NB4 (cell line): ENCODE measurements around the gene TMEM109.

Experiments used
- CTCF ChIP-seq: IDR thresholded peaks from one replicate; pipeline ENCODE4 v1.5.1; 2012; ENCODE audit warnings: low read depth, low read length
- POLR2A ChIP-seq: IDR thresholded peaks from 2 replicates; pipeline ENCODE4 v1.6.1; 2011; ENCODE audit warnings: mild to moderate bottlenecking; ENCODE audit not compliant: insufficient read length; ENCODE audit errors: extremely low read depth
- TF ChIP-seq, protein P1 (sequence below): IDR thresholded peaks from 2 replicates; pipeline ENCODE4 v1.6.1; 2011; ENCODE audit warnings: low read depth, low read length

- TF ChIP-seq POLR2A: no peak
- no peak for TF ChIP-seq CTCF
- TF ChIP-seq, protein P1, sequence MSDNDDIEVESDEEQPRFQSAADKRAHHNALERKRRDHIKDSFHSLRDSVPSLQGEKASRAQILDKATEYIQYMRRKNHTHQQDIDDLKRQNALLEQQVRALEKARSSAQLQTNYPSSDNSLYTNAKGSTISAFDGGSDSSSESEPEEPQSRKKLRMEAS: no peak
These were observed 6.0 kb downstream of the TMEM109 start for GRCh38 chr11:60919956-60920355.
